ENCODE results near the gene DOCK1.

DOCK1 gene

DNA sequence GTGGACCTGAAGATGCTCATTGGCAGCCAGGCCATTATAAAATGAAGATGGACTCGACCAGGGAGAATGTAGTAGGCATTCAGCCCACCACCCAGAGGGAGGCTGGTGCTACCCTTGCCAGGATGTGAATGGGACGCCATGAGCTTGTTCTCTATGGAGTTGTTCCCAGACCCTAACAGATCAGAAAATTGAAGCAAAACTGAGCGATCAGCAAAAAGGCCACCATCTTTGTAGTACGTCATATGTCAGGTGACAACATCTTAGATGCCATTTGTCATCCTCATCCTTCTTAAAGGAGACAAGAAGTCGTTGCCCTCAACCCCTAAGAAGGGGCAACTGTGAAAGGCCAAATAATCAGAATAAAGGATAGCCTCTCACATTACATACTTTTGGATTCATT lies 61.7 kb downstream of the DOCK1 start:
- Histone ChIP-seq H3K36me3 (ENCODE audit: control insufficient read depth in 2 of 2, insufficient read depth in 2 of 2, low read length in 2 of 2) (peaks cover 2 to 7% of the 10 kb centered on the region in 2 donors), H3K27me3 (ENCODE audit: control insufficient read depth in 1 of 2, insufficient read depth in 2 of 2, low read length in 2 of 2) (no peaks in the 10 kb centered on the region), H3K9ac (ENCODE audit: low read length in 2 of 2) (no peak overlapping the region), H3K4me3 (ENCODE audit: low read length in 2 of 2) (no peak overlapping the region), H3K27ac (ENCODE audit: low read length) (no peak overlapping the region), H3K9me3 (ENCODE audit: control insufficient read depth in 2 of 2, low read length in 2 of 2) (no peaks in the 10 kb centered on the region), H3K4me1 (ENCODE audit: control insufficient read depth, insufficient read depth, low read length) (no peaks in the 10 kb centered on the region)

DNA sequence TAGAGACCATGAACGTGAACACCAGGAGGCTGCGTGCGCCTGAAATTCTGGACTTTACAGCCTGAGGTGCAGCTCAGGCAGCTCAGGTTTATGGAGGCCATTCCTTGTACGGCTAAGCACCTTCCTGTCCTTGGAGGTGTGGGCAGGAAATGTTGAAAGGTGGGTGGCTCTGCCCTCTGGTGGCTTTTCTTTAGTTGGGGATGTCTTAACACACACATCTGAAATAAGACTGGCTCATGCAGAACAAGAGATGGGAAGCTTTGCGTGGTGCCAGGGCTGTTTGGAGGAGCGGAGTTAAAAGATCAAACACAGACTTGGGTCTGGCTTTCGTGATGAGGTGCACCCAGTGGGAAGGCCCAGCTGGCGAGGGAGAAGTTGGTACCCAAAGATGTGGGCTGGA lies 64.1 kb downstream of the DOCK1 start:
- no peaks in the 10 kb centered on the region for H3K9me3 ChIP-seq (ENCODE audit: control insufficient read depth in 2 of 2, low read length in 2 of 2)
- H3K27ac ChIP-seq (ENCODE audit: low read length) = no peak overlapping the region
- no peak overlapping the region for H3K4me3 ChIP-seq (ENCODE audit: low read length in 2 of 2)
- no peaks in the 10 kb centered on the region for H3K4me1 ChIP-seq (ENCODE audit: control insufficient read depth, insufficient read depth, low read length)
- H3K9ac ChIP-seq (ENCODE audit: low read length in 2 of 2) = no peak overlapping the region
- no peaks in the 10 kb centered on the region for H3K27me3 ChIP-seq (ENCODE audit: control insufficient read depth in 1 of 2, insufficient read depth in 2 of 2, low read length in 2 of 2)
- peaks cover 4 to 7% of the 10 kb centered on the region in 2 donors for H3K36me3 ChIP-seq (ENCODE audit: control insufficient read depth in 2 of 2, insufficient read depth in 2 of 2, low read length in 2 of 2)

DNA sequence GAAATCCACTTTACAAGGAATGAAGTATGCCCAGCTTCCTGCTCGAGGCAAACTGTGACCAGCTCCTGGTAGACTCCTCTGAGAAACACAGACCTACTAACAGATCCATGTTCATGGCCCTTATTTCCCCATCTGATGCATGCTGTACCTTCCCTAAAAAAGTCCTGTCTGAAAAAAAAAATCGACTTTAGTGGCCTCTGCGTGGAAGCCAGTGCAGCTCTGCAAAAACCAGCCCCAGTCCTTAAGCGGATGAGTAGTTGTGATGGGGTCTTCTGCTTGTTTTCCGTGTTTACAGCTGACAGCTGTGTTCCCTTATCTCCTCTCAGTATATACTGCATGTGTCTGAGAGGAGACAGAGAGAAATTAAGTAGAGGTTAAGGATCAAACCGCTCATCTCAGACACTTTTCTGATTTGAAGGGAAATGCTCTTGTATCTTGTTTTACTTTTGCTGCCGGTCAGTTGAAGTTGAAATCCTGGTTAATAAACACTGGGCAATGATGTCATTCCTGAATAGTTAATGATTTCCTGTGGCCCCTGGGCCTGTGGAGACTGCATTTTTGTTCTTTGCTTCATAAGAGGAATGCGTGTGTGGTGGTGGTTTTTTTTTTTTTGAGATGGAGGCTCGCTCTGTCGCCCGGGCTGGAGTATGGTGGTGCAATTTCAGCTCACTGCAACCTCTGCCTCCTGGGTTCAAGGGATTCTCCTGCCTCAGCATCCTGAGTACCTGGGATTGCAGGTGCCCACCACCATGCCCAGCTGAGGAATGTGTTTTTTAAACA lies 67.6 kb downstream of the DOCK1 start:
- no peak overlapping the region for H3K27ac ChIP-seq (ENCODE audit: low read length)
- H3K4me1 ChIP-seq (ENCODE audit: control insufficient read depth, insufficient read depth, low read length) = no peaks in the 10 kb centered on the region
- H3K27me3 ChIP-seq (ENCODE audit: control insufficient read depth in 1 of 2, insufficient read depth in 2 of 2, low read length in 2 of 2) = no peaks in the 10 kb centered on the region
- peaks cover 7 to 16% of the 10 kb centered on the region in 2 donors for H3K36me3 ChIP-seq (ENCODE audit: control insufficient read depth in 2 of 2, insufficient read depth in 2 of 2, low read length in 2 of 2)
- H3K4me3 ChIP-seq (ENCODE audit: low read length in 2 of 2) = no peak overlapping the region
- no peak overlapping the region for H3K9ac ChIP-seq (ENCODE audit: low read length in 2 of 2)
- no peaks in the 10 kb centered on the region for H3K9me3 ChIP-seq (ENCODE audit: control insufficient read depth in 2 of 2, low read length in 2 of 2)

DNA sequence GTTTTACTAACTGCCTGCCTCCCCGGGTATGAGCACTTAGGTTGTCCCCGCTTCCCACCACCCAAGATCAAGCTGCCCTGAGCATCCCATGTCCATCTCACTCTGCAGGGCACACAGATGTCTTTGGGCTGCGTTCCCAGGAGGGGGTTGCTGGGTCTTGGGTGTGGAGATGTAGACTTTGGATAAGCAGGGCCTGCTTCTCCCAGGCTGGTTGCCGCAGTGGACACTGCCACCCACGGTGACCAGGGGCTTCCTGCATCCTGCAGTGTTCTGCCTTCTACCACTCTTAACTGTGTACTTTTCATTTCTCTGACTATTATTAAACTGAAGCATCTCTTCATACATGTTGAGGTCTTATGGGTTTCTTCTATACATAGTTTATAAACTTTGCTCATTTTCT lies 70.0 kb downstream of the DOCK1 start:
- no peak overlapping the region for H3K4me3 ChIP-seq (ENCODE audit: low read length in 2 of 2)
- H3K4me1 ChIP-seq (ENCODE audit: control insufficient read depth, insufficient read depth, low read length) = no peaks in the 10 kb centered on the region
- no peak overlapping the region for H3K9ac ChIP-seq (ENCODE audit: low read length in 2 of 2)

DNA sequence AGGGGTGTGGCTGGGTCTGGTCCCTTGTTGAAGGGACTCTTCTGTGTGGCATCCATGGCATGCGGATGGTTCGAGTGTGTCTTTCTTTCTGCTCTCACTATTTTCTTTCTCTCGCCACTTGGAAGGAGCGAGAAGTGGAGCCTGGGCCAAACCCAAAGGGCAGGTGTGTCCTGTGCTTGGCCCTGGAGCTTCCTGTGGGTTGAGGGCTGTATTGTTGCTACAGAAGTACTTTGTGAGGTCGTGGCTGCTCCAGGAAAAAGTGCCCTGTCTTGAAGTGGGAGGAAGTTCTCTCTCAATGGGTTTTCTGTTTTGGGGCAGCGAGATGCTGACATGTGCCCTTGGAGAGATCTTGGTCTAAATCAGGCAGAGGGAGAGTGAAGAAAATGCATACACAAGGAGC lies 72.0 kb downstream of the DOCK1 start:
- H3K4me1 ChIP-seq (ENCODE audit: control insufficient read depth, insufficient read depth, low read length) = no peaks in the 10 kb centered on the region
- H3K9ac ChIP-seq (ENCODE audit: low read length in 2 of 2) = no peak overlapping the region
- no peaks in the 10 kb centered on the region for H3K27me3 ChIP-seq (ENCODE audit: control insufficient read depth in 1 of 2, insufficient read depth in 2 of 2, low read length in 2 of 2)
- no peak overlapping the region for H3K27ac ChIP-seq (ENCODE audit: low read length)
- H3K4me3 ChIP-seq (ENCODE audit: low read length in 2 of 2) = no peak overlapping the region
- H3K36me3 ChIP-seq (ENCODE audit: control insufficient read depth in 2 of 2, insufficient read depth in 2 of 2, low read length in 2 of 2) = peaks cover 5 to 24% of the 10 kb centered on the region in 2 donors
- H3K9me3 ChIP-seq (ENCODE audit: control insufficient read depth in 2 of 2, low read length in 2 of 2) = no peaks in the 10 kb centered on the region

More for the DNA sequence above, 70.0 kb downstream of the DOCK1 start:
- no peaks in the 10 kb centered on the region for H3K27me3 ChIP-seq (ENCODE audit: control insufficient read depth in 1 of 2, insufficient read depth in 2 of 2, low read length in 2 of 2)
- no peak overlapping the region for H3K27ac ChIP-seq (ENCODE audit: low read length)
- peaks cover 7 to 26% of the 10 kb centered on the region in 2 donors for H3K36me3 ChIP-seq (ENCODE audit: control insufficient read depth in 2 of 2, insufficient read depth in 2 of 2, low read length in 2 of 2)
- H3K9me3 ChIP-seq (ENCODE audit: control insufficient read depth in 2 of 2, low read length in 2 of 2) = no peaks in the 10 kb centered on the region

DNA sequence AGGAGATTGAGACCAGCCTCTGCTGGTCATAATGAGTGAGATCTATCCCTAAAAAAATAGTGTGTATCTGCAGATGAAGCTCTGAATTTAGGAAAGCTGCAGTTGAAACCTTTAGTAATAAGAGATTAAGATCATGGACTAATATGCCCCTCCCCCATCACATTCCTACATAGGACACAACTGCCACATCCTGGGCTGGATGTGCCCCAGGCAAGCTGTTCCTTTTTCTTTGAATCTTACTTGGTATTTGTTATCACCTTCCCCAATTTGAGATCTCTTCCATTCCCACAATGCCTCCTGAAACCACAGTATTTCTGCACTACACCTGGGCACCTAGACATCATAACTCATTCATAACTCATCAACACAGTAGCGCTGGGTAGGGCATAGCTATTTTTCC lies 74.1 kb downstream of the DOCK1 start:
- Histone ChIP-seq H3K4me3 (ENCODE audit: low read length in 2 of 2) (no peak overlapping the region), H3K27me3 (ENCODE audit: control insufficient read depth in 1 of 2, insufficient read depth in 2 of 2, low read length in 2 of 2) (no peaks in the 10 kb centered on the region), H3K36me3 (ENCODE audit: control insufficient read depth in 2 of 2, insufficient read depth in 2 of 2, low read length in 2 of 2) (peaks cover 5 to 31% of the 10 kb centered on the region in 2 donors), H3K27ac (ENCODE audit: low read length) (no peak overlapping the region), H3K9ac (ENCODE audit: low read length in 2 of 2) (no peak overlapping the region), H3K4me1 (ENCODE audit: control insufficient read depth, insufficient read depth, low read length) (no peaks in the 10 kb centered on the region), H3K9me3 (ENCODE audit: control insufficient read depth in 2 of 2, low read length in 2 of 2) (no peaks in the 10 kb centered on the region)

DNA sequence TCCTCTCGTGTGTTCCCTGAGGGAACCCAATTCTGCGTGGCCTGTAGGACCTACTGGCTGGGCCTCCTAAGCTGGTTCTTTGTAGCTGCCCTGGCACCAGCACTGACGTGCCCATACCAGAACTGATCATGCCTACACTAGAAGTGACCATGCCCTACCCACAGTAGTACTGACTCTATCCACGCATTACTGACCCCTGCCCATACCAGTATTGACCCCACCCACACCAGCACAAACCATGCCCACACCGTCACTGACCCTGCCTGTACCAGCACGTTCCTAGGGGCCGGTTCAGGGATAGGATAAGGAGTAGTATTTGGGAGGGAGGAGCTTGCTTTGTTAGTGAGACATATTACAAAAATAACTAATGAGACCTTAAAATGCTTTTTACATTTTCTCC lies 88.0 kb downstream of the DOCK1 start:
- Histone ChIP-seq H3K9ac (ENCODE audit: low read length in 2 of 2) (no peak overlapping the region), H3K4me3 (ENCODE audit: low read length in 2 of 2) (no peak overlapping the region), H3K27me3 (ENCODE audit: control insufficient read depth in 1 of 2, insufficient read depth in 2 of 2, low read length in 2 of 2) (no peaks in the 10 kb centered on the region), H3K9me3 (ENCODE audit: control insufficient read depth in 2 of 2, low read length in 2 of 2) (no peaks in the 10 kb centered on the region), H3K4me1 (ENCODE audit: control insufficient read depth, insufficient read depth, low read length) (no peaks in the 10 kb centered on the region), H3K27ac (ENCODE audit: low read length) (no peak overlapping the region), H3K36me3 (ENCODE audit: control insufficient read depth in 2 of 2, insufficient read depth in 2 of 2, low read length in 2 of 2) (peaks cover 31 to 44% of the 10 kb centered on the region in 2 donors)

DNA sequence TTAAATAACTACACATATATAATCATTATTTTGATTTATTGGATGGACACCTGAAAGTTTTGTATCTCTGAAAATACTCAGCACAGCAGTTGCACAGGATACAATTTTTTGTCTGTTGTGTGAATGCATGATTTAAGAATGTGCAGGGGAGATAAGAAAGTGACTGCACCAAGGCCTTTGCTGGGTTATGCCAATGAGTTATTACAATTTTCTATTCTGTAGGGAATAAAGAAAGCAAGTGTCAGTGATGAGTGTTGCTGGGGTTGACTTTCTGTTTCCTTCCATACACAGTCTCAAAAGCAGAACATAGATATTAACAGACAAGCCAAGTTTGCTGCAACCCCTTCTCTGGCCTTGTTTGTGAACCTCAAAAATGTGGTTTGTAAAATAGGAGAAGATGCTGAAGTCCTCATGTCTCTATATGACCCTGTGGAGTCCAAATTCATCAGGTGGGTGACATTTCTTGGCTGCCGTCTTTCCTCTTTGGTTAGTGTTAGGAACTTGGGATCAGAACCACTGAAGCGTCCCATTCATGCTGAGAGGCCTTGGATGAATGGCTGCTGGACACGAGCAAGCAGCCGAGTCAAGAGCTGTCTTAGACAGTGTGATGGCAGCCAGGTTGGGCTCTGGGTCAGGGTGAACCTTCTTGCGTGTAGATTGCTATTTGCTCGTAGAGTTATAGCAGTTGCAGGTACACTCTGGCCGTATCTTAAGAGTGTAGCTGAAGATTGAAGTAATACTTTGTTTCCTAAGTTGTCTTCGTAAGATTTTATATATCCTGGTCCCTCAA lies 92.8 kb downstream of the DOCK1 start:
- H3K36me3 ChIP-seq (ENCODE audit: control insufficient read depth in 2 of 2, insufficient read depth in 2 of 2, low read length in 2 of 2) = peaks cover 28% of the 10 kb centered on the region in 2 donors
- no peaks in the 10 kb centered on the region for H3K4me1 ChIP-seq (ENCODE audit: control insufficient read depth, insufficient read depth, low read length)
- H3K27me3 ChIP-seq (ENCODE audit: control insufficient read depth in 1 of 2, insufficient read depth in 2 of 2, low read length in 2 of 2) = no peaks in the 10 kb centered on the region
- no peak overlapping the region for H3K9ac ChIP-seq (ENCODE audit: low read length in 2 of 2)
- no peaks in the 10 kb centered on the region for H3K9me3 ChIP-seq (ENCODE audit: control insufficient read depth in 2 of 2, low read length in 2 of 2)
- H3K27ac ChIP-seq (ENCODE audit: low read length) = no peak overlapping the region
- H3K4me3 ChIP-seq (ENCODE audit: low read length in 2 of 2) = no peak overlapping the region

DNA sequence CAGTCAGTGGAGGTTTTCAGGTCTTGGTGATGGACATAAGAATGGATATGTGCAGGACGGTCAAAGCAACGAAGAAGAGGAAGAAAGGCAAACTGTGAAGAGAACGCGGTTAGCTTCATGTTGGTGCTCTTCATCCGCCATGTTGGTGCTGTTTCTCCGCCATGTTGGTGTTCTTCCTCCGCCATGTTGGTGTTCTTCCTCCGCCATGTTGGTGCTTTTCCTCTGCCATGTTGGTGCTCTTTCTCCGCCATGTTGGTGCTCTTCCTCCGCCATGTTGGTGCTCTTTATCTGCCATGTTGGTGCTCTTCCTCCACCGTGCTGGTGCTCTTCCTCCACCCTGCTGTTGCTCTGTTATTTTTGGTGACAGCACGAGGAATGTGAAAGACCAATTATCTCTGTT lies 95.4 kb downstream of the DOCK1 start:
- no peaks in the 10 kb centered on the region for H3K9me3 ChIP-seq (ENCODE audit: control insufficient read depth in 2 of 2, low read length in 2 of 2)
- peaks cover 26 to 28% of the 10 kb centered on the region in 2 donors for H3K36me3 ChIP-seq (ENCODE audit: control insufficient read depth in 2 of 2, insufficient read depth in 2 of 2, low read length in 2 of 2)
- H3K9ac ChIP-seq (ENCODE audit: low read length in 2 of 2) = no peak overlapping the region
- no peak overlapping the region for H3K27ac ChIP-seq (ENCODE audit: low read length)
- H3K4me3 ChIP-seq (ENCODE audit: low read length in 2 of 2) = no peak overlapping the region
- no peaks in the 10 kb centered on the region for H3K4me1 ChIP-seq (ENCODE audit: control insufficient read depth, insufficient read depth, low read length)
- no peaks in the 10 kb centered on the region for H3K27me3 ChIP-seq (ENCODE audit: control insufficient read depth in 1 of 2, insufficient read depth in 2 of 2, low read length in 2 of 2)

DNA sequence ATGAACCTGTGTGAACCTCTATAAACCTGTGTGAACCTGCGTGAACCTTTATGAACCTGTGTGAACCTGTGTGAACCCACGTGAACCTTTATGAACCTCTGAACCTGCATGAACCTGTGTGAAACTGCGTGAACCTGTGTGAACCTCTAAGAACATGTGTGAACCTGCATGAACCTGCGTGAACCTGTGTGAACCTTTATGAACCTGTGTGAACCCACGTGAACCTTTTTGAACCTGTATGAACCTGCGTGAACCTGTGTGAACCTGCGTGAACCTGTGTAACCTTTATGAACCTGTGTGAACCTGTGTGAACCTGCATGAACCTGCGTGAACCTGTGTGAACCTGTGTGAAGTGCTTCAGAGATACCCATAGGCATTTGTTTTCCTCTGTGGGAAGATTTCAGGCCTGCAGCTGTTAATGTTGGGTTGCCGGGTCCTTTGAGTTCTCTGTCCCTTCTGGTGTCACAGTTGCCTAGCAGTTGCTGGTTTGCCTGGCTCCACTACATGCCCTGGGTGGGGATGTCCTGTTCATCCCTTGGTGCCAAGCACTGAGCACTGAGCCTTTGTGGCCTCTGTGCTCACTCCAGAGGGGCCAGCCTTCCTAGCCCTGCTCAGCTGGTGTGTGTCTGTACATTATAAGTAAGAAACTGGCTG lies 97.9 kb downstream of the DOCK1 start:
- H3K27me3 ChIP-seq (ENCODE audit: control insufficient read depth in 1 of 2, insufficient read depth in 2 of 2, low read length in 2 of 2) = no peaks in the 10 kb centered on the region
- H3K27ac ChIP-seq (ENCODE audit: low read length) = no peak overlapping the region
- no peak overlapping the region for H3K4me3 ChIP-seq (ENCODE audit: low read length in 2 of 2)
- H3K4me1 ChIP-seq (ENCODE audit: control insufficient read depth, insufficient read depth, low read length) = no peaks in the 10 kb centered on the region
- H3K36me3 ChIP-seq (ENCODE audit: control insufficient read depth in 2 of 2, insufficient read depth in 2 of 2, low read length in 2 of 2) = peaks cover 20 to 21% of the 10 kb centered on the region in 2 donors
- H3K9ac ChIP-seq (ENCODE audit: low read length in 2 of 2) = no peak overlapping the region
- no peaks in the 10 kb centered on the region for H3K9me3 ChIP-seq (ENCODE audit: control insufficient read depth in 2 of 2, low read length in 2 of 2)
